HG03342 (cell line): Measurements from ENCODE around the gene ICE2.

Source experiments
- ATAC-seq: cut with Tn5 transposase; IDR thresholded peaks from one replicate; pipeline ENCODE4 v1.9.1; 2021; ENCODE audit warnings: mild to moderate bottlenecking, moderate library complexity; ENCODE audit not compliant: unreplicated experiment

ICE2 gene

GRCh38 chr15:60373327-60373726 lies 105.6 kb downstream of the ICE2 start:
- ATAC-seq: no peak

GRCh38 chr15:60372756-60373155 lies 106.2 kb downstream of the ICE2 start:
- no peak for ATAC-seq

GRCh38 chr15:60372227-60372626 lies 106.7 kb downstream of the ICE2 start:
- ATAC-seq: no peak

DNA sequence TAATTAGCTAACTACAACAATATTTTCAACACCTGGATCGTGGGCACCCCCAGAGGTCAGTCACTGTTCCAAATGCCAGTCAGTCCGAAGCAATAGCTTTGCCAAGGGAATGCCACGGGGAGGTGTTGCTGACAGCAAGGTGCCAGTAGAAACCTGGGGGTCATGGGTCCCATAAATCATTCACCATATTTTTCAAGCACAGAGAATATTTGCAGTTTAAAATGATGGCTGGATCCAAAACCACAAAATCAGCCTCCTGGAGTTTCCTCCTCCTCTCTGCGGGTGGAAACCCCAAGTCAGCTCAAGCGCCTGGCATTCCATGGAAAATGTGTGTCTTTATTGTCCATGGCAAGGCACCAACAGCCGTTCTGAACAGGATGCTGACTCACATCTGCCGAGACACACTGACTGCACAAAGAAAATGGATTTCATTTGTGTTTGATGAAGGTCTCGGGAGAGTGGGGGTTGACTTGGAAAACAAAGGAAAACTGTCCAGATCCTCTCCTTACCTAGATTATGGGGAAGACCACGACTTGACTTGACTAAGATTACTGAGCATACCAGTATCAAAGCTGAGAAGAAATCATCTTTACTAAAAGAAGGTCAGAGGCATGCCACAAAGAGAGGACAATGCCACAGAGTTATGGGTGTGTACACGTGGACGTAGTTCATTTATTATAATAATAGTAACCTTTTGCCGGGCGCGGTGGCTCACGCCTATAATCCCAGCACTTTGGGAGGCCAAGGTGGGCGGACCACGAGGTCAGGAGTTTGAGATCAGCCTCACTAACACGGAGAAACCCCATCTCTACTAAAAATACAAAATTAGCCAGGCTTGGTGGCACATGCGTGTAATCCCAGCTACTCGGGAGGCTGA lies 107.5 kb downstream of the ICE2 start:
- ATAC-seq: no peak

GRCh38 chr15:60370869-60371136 lies 108.1 kb downstream of the ICE2 start:
- ATAC-seq: no peak

- ATAC-seq: no peak
These were observed 108.7 kb downstream of the ICE2 start for GRCh38 chr15:60370105-60370868.

DNA sequence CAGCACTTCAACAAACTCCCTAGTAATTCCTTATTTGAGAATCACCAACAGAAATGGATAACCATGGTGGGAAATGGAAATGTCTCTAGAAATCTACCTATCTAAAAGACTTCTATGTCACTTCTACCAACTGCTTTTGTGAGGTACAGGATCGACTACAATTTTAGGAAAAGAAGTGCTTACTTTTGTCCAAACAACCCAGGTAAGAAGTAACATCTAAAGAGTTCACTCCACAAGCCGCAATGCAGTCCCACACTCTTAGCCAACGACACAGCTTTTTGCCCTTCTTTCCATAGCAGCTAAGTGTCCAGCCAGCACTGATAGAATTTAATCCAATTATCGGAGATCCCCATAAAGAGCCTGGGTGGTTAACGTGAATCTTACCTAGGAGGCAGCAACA lies 109.2 kb downstream of the ICE2 start:
- ATAC-seq: no peak
